GM12874 (cell line): ENCODE measurements around the gene MEOX2.

ENCODE experiments used
- CTCF ChIP-seq: IDR thresholded peaks from 2 replicates; pipeline ENCODE4 v1.5.1; 2011; ENCODE audit warnings: low read depth, mild to moderate bottlenecking, control low read depth, low read length, moderate library complexity; ENCODE audit not compliant: insufficient read depth

MEOX2 gene

GRCh38 chr7:15681186-15681585, 5.3 kb downstream of the MEOX2 start:
- TF ChIP-seq CTCF = no peak

GRCh38 chr7:15680446-15680845, 6.0 kb downstream of the MEOX2 start:
- TF ChIP-seq CTCF = no peak

GRCh38 chr7:15679306-15679705, 7.2 kb downstream of the MEOX2 start:
- no peak for TF ChIP-seq CTCF

- no peak for TF ChIP-seq CTCF
Observed at GRCh38 chr7:15678653-15679052, 7.8 kb downstream of the MEOX2 start.

GRCh38 chr7:15675379-15675778, 11.1 kb downstream of the MEOX2 start:
- TF ChIP-seq CTCF = no peak

GRCh38 chr7:15674586-15674985, 11.9 kb downstream of the MEOX2 start:
- no peak for TF ChIP-seq CTCF

GRCh38 chr7:15669443-15670090, 16.9 kb downstream of the MEOX2 start:
- TF ChIP-seq CTCF = no peak
